Neuronal stem cell (in vitro differentiated cells): Measurements from ENCODE around the gene RTP2.

Experiments used
- DNase-seq: peaks from one replicate; pipeline ENCODE4 v3.0.0-alpha.2; 2013; ENCODE audit warnings: low spot score
- H2AFZ ChIP-seq: one replicate; pipeline ENCODE4 v1.6.1; 2013; ENCODE audit warnings: mild to moderate bottlenecking, low read length, inconsistent platforms
- H2AK5ac ChIP-seq: 2 replicates; pipeline ENCODE4 v1.6.1; 2013; ENCODE audit warnings: low read depth, mild to moderate bottlenecking, inconsistent platforms, low read length, moderate library complexity, mixed read lengths
- H2BK120ac ChIP-seq: 2 replicates; pipeline ENCODE4 v1.6.1; 2013; ENCODE audit warnings: low read depth, mild to moderate bottlenecking, inconsistent platforms, low read length, moderate library complexity, mixed read lengths
- H2BK12ac ChIP-seq: one replicate; pipeline ENCODE4 v1.6.1; 2013; ENCODE audit warnings: low read length, inconsistent platforms
- H2BK15ac ChIP-seq: 2 replicates; pipeline ENCODE4 v1.6.1; 2013; ENCODE audit warnings: mild to moderate bottlenecking, low read length, inconsistent platforms, mixed read lengths
- H2BK5ac ChIP-seq: one replicate; pipeline ENCODE4 v1.6.1; 2013; ENCODE audit warnings: inconsistent platforms, mild to moderate bottlenecking, low read length, moderate library complexity
- H3K14ac ChIP-seq: one replicate; pipeline ENCODE4 v1.6.1; 2013; ENCODE audit warnings: low read length, inconsistent platforms
- H3K18ac ChIP-seq: 2 replicates; pipeline ENCODE4 v1.6.1; 2013; ENCODE audit warnings: low read length, inconsistent platforms
- H3K23ac ChIP-seq: 2 replicates; pipeline ENCODE4 v1.6.1; 2013; ENCODE audit warnings: low read depth, mild to moderate bottlenecking, mixed read lengths, low read length, inconsistent platforms; ENCODE audit not compliant: poor library complexity
- H3K27ac ChIP-seq: replicated peaks from 3 replicates; pipeline ENCODE4 v1.5.1; 2013; ENCODE audit warnings: low read length, inconsistent platforms
- H3K27me3 ChIP-seq, 3 experiments: 2 replicates each; pipeline ENCODE4 v1.6.1; 2013; ENCODE audit warnings: low read length in 3 of 3, mild to moderate bottlenecking in 2 of 3, inconsistent platforms in 1 of 3, low read depth in 1 of 3, mixed read lengths in 1 of 3, moderate library complexity in 1 of 3; ENCODE audit not compliant: control insufficient read depth in 3 of 3, insufficient read depth in 3 of 3
- H3K36me3 ChIP-seq, 2 donors: replicated peaks in 1 of 2; 2 replicates each; pipeline ENCODE4 v1.6.1; 2013; ENCODE audit warnings: low read length in 2 of 2; ENCODE audit not compliant: control insufficient read depth in 2 of 2, insufficient read depth in 2 of 2
- H3K4ac ChIP-seq: 2 replicates; pipeline ENCODE4 v1.6.1; 2013; ENCODE audit warnings: inconsistent platforms, mild to moderate bottlenecking, low read length, moderate library complexity
- H3K4me1 ChIP-seq, 2 donors: 1 replicate in 1 of 2; 2 replicates in 1 of 2; pipeline ENCODE4 v1.6.1; 2013; ENCODE audit warnings: low read length in 2 of 2, low read depth in 1 of 2; ENCODE audit not compliant: control insufficient read depth in 2 of 2, insufficient read depth in 1 of 2
- H3K4me2 ChIP-seq: one replicate; pipeline ENCODE4 v1.6.1; 2013; ENCODE audit warnings: mild to moderate bottlenecking, low read length, inconsistent platforms; ENCODE audit not compliant: insufficient read depth, poor library complexity, severe bottlenecking
- H3K4me3 ChIP-seq, 2 donors: 2 replicates each; pipeline ENCODE4 v1.5.1; 2013; ENCODE audit warnings: low read length in 2 of 2, mild to moderate bottlenecking in 2 of 2, inconsistent platforms in 1 of 2, moderate library complexity in 1 of 2
- H3K79me1 ChIP-seq: one replicate; pipeline ENCODE4 v1.6.1; 2013; ENCODE audit warnings: low read depth, mild to moderate bottlenecking, inconsistent platforms, low read length, moderate library complexity
- H3K9ac ChIP-seq: one replicate; pipeline ENCODE4 v1.6.1; 2013; ENCODE audit warnings: mild to moderate bottlenecking, low read depth, low read length, inconsistent platforms; ENCODE audit not compliant: poor library complexity
- H3K9me3 ChIP-seq, 2 donors: replicated peaks in 1 of 2; 2 replicates each; pipeline versions ENCODE3 to v1.6.1; 2013; ENCODE audit warnings: low read length in 2 of 2, mild to moderate bottlenecking in 2 of 2, inconsistent platforms in 1 of 2, low read depth in 1 of 2, mixed read lengths in 1 of 2, moderate library complexity in 1 of 2; ENCODE audit not compliant: control insufficient read depth in 2 of 2, insufficient read depth in 1 of 2
- H4K8ac ChIP-seq: one replicate; pipeline ENCODE4 v1.6.1; 2013; ENCODE audit warnings: low read depth, mild to moderate bottlenecking, inconsistent platforms, low read length, moderate library complexity
- H4K91ac ChIP-seq: one replicate; pipeline ENCODE4 v1.6.1; 2013; ENCODE audit warnings: low read length, low read depth, mild to moderate bottlenecking, inconsistent platforms; ENCODE audit not compliant: poor library complexity
- WGBS, 2 donors: extraction: QIAGEN DNeasy Blood & Tissue Kit; methylation state at CpG; one replicate each; pipeline ENCODE4 v1.1.7; 2013; ENCODE audit warnings: missing lambda C conversion rate in 2 of 2, mixed read lengths in 1 of 2; ENCODE audit not compliant: insufficient read length in 2 of 2, insufficient replicate concordance in 1 of 2; ENCODE audit errors: extremely low coverage in 2 of 2; 5-methylcytosine and 5-hydroxymethylcytosine counted together

RTP2 gene

DNA sequence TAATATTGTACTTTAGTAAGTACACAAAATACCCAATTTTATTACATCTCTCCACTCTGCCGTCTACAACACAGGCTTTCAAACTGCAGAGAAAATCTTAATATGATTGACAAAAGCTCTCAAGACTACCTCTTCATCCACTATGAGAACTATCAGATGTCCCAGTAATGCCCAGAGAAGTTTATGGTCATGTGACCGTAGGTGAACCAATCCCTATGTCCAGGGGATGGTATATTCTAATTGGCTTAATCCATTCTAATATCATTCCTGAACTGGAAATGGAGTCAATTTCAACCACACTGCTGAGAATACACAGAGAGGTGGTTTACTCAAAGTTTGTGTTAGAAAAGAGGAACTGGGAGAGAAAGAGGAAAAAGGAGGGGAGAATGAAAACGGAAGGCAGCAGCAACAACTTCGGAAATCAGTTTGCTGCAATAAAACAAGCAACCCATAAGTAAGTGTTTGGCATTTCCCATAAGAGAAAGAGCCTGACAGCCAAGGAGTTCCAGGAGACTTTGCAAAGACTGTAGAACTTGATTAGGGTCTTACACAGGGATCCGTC, 39.4 kb downstream of the RTP2 start:
- H2BK15ac ChIP-seq = no peak overlapping the region
- H2BK5ac ChIP-seq = no peak overlapping the region
- no peaks in the 10 kb centered on the region for H3K79me1 ChIP-seq
- H4K8ac ChIP-seq = no peak overlapping the region
- H3K27me3 ChIP-seq = peaks cover 0 to 3% (median 0%) of the 10 kb centered on the region in 3 experiments
- no peaks in the 10 kb centered on the region for H3K9me3 ChIP-seq
- H2BK120ac ChIP-seq = no peak overlapping the region
- no peak overlapping the region for H3K4me3 ChIP-seq
- DNase-seq = no peak
- no peak overlapping the region for H3K4me2 ChIP-seq
- no peak overlapping the region for H4K91ac ChIP-seq
- no peak overlapping the region for H3K27ac ChIP-seq
- no peaks in the 10 kb centered on the region for H3K36me3 ChIP-seq
- WGBS, 2 donors = no CpG with 5 or more reads among the region's 5 CpGs
- no peak overlapping the region for H3K14ac ChIP-seq
- H2AFZ ChIP-seq = no peak overlapping the region
- H3K23ac ChIP-seq = no peak overlapping the region
- no peak overlapping the region for H3K4ac ChIP-seq
- no peak overlapping the region for H3K18ac ChIP-seq
- H2AK5ac ChIP-seq = no peak overlapping the region
- H3K9ac ChIP-seq = no peak overlapping the region
- no peak overlapping the region for H2BK12ac ChIP-seq
- no peaks in the 10 kb centered on the region for H3K4me1 ChIP-seq

DNA sequence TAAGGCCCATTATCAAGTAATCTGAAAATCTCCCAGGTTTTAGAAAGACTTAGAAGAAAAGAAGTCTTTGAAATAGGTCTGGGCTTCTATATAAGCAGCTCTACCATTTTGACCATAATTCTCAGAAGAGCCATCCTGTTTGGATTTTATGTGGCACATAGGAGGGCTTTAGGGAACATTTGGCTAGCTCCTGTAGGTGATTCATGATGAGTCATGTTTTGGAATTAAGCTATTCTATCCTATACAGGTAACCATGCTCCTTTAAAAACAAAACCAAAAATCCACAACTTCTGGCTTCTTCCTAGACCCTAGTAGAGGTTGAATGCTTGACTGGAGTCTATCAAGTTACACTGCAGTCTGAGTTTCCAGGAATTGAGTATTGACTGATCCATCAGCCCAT, 41.1 kb downstream of the RTP2 start:
- H2BK5ac ChIP-seq = no peak overlapping the region
- H3K9ac ChIP-seq = no peak overlapping the region
- H4K91ac ChIP-seq = no peak overlapping the region
- H3K9me3 ChIP-seq = no peaks in the 10 kb centered on the region
- no peak overlapping the region for H4K8ac ChIP-seq
- no peak overlapping the region for H3K4me3 ChIP-seq
- H2BK12ac ChIP-seq = no peak overlapping the region
- no peak overlapping the region for H2BK15ac ChIP-seq
- H2AFZ ChIP-seq = no peak overlapping the region
- no peak for DNase-seq
- H3K4ac ChIP-seq = no peak overlapping the region
- no peak overlapping the region for H2BK120ac ChIP-seq
- peaks cover 0 to 3% (median 0%) of the 10 kb centered on the region in 3 experiments for H3K27me3 ChIP-seq
- no peak overlapping the region for H2AK5ac ChIP-seq
- H3K23ac ChIP-seq = no peak overlapping the region
- no peak overlapping the region for H3K4me2 ChIP-seq
- no peak overlapping the region for H3K14ac ChIP-seq
- H3K18ac ChIP-seq = no peak overlapping the region
- H3K36me3 ChIP-seq = no peaks in the 10 kb centered on the region
- H3K27ac ChIP-seq = no peak overlapping the region
- no peaks in the 10 kb centered on the region for H3K4me1 ChIP-seq
- H3K79me1 ChIP-seq = no peaks in the 10 kb centered on the region

DNA sequence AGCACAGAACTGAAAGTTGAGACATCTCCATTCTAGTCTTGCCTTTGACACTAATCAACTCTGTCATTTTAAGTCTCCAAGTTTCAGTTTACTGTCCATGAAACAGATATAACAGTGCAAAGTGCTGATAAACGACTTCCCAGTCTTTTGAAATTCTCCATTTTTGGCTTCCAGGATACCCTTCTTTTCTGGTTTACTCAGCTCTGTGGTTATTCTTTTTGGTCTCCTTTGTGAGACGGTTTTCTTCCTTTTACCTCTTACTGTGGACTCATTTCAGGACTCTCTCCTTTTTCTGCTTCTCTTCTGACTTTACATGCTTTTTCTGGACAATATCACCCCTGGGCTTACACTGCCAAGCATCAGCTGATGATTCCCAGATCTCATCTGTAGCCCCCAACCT, 51.1 kb downstream of the RTP2 start:
- Histone ChIP-seq H3K4me3 (no peak overlapping the region), H3K4ac (no peak overlapping the region), H3K18ac (no peak overlapping the region), H3K23ac (no peak overlapping the region), H2BK5ac (no peak overlapping the region), H3K9ac (no peak overlapping the region), H3K4me1 (no peaks in the 10 kb centered on the region), H2BK120ac (no peak overlapping the region), H2BK12ac (no peak overlapping the region), H2AFZ (no peak overlapping the region), H2AK5ac (no peak overlapping the region), H3K4me2 (no peak overlapping the region), H3K14ac (no peak overlapping the region), H2BK15ac (no peak overlapping the region), H4K91ac (no peak overlapping the region), H3K27me3 (no peaks in the 10 kb centered on the region), H4K8ac (no peak overlapping the region), H3K9me3 (peaks cover 0 to 5% of the 10 kb centered on the region in 2 donors), H3K79me1 (no peaks in the 10 kb centered on the region), H3K27ac (no peak overlapping the region), H3K36me3 (no peaks in the 10 kb centered on the region)
- no peak for DNase-seq
- no CpG with 5 or more reads among the region's 2 CpGs for WGBS, 2 donors
